Measurements from ENCODE around the gene RNF220.

DNA sequence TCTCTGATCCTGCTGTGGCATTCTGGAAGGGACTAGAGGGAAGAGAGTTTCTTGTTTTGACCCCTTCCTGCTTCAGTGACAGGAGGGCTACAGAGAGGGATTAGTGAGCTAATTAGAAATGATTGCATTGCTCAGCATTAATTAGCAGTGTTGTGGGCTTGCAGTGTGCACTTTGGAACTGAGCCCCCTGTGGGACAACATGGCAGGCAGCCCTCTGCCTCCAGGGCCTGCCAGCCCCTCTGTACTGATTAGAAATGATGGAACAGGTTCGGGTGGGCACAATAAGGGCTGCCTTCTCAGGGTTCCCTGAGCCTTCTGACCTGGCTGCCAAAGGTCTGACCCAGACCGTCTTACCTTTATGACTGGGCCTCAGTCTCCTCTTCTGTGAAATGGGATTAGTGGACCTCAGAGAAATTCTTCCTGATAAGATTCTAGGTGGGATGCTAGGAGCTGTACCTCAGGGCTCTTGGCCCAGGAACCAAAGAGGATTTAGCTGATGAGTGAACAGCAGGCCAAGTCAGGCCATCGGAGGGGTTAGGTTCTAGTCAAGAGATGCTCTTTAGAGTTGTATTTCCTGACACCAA is 229.6 kb downstream of the RNF220 start:
- TF ChIP-seq, protein P1, sequence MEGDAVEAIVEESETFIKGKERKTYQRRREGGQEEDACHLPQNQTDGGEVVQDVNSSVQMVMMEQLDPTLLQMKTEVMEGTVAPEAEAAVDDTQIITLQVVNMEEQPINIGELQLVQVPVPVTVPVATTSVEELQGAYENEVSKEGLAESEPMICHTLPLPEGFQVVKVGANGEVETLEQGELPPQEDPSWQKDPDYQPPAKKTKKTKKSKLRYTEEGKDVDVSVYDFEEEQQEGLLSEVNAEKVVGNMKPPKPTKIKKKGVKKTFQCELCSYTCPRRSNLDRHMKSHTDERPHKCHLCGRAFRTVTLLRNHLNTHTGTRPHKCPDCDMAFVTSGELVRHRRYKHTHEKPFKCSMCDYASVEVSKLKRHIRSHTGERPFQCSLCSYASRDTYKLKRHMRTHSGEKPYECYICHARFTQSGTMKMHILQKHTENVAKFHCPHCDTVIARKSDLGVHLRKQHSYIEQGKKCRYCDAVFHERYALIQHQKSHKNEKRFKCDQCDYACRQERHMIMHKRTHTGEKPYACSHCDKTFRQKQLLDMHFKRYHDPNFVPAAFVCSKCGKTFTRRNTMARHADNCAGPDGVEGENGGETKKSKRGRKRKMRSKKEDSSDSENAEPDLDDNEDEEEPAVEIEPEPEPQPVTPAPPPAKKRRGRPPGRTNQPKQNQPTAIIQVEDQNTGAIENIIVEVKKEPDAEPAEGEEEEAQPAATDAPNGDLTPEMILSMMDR (IDR thresholded peaks at IDR 0.05), result no peak
- TF ChIP-seq CHD2 (IDR thresholded peaks at IDR 0.05; ENCODE audit: low read length, partially characterized antibody), result no peak
- TF ChIP-seq YY1 (IDR thresholded peaks at IDR 0.05; ENCODE audit: low read depth), result no peak
- no peak for TF ChIP-seq EP300 (IDR thresholded peaks at IDR 0.05; ENCODE audit: borderline replicate concordance in 1 of 2, low read depth in 1 of 2, low read length in 1 of 2)
- no peak for TF ChIP-seq POLR2AphosphoS5 (IDR thresholded peaks at IDR 0.05; ENCODE audit: low read depth, low read length)

Data from SK-N-SH (cell line).